ENCODE data around the gene NR4A3. TPM values are rescaled to one million over a fixed set of nuclear protein-coding genes. Genes with fewer than 3 reads are reported as not detected.

NR4A3 gene
- total and polyA plus RNA-seq, 9 of the 15 experiments (the other 6 are each of a cell fraction or from before 2014, with no cell fraction given) = 0.04 to 0.07 TPM; not detected in 7

- TF ChIP-seq CBX8 (IDR thresholded peaks at IDR 0.05; ENCODE audit: borderline replicate concordance, extremely low read depth, low read depth, low read length, poor library complexity, severe bottlenecking) = peak; percentile 93
- no peak for TF ChIP-seq TAF15 (IDR thresholded peaks at IDR 0.05; ENCODE audit: low read depth, low read length)
- TF ChIP-seq CBX2 (IDR thresholded peaks at IDR 0.05; ENCODE audit: insufficient read depth, low read length, poor library complexity, severe bottlenecking) = peak; percentile 91
- Histone ChIP-seq H3K9me1 (ENCODE audit: control insufficient read depth, insufficient read depth, low read length) (no peaks in the 10 kb centered on the region), H3K79me2 (ENCODE audit: control insufficient read depth, insufficient read depth, low read length) (no peaks in the 10 kb centered on the region), H3K4me2 (ENCODE audit: insufficient read depth, low read length) (no peak overlapping the region), H3K9ac (ENCODE audit: insufficient read depth in 1 of 2, low read depth in 2 of 2, low read length in 2 of 2) (no peak overlapping the region), H3K36me3 (ENCODE audit: control insufficient read depth, insufficient read depth, low read length) (no peaks in the 10 kb centered on the region), H3K9me3 (replicated peaks; ENCODE audit: control insufficient read depth, insufficient read depth, low read depth, low read length) (no peaks in the 10 kb centered on the region; the same call in 1 of the 2 replicates), H3K4me1 (replicated peaks in 1 of 2; ENCODE audit: control insufficient read depth in 2 of 2, insufficient read depth in 2 of 2, low read length in 2 of 2) (peaks cover 0 to 9% of the 10 kb centered on the region in 2 experiments; a peak in 1 of 5 replicates), H3K27ac (ENCODE audit: extremely low read depth, low read depth, low read length) (no peak overlapping the region), H3K27me3 (ENCODE audit: control insufficient read depth in 2 of 2, insufficient read depth in 2 of 2, low read length in 2 of 2) (peaks cover 18 to 29% of the 10 kb centered on the region in 2 experiments), H3K4me3 (no peak overlapping the region), H2AFZ (ENCODE audit: low read depth, low read length) (no peak overlapping the region), H4K20me1 (replicated peaks; ENCODE audit: control insufficient read depth, insufficient read depth, low read length) (no peaks in the 10 kb centered on the region)
- ChIA-PET CTCF (ENCODE audit: low intra/inter-chr PET ratio) (no interaction called here), POLR2A (no interaction called here)
- FAIRE-seq = no peak
- DNase-seq (ENCODE audit: extremely low read depth in 1 of 4, low spot score in 3 of 4) = no peak
- ATAC-seq = no peak
- intact Hi-C loops (cut with micrococcal nuclease) = no loop called here
- BruUV-seq (replicated peaks) = no TSS peak
- in situ Hi-C loops (cut with MboI) = no loop called here
- WGBS (ENCODE audit: insufficient coverage, low coverage, missing lambda C conversion rate) = 0% methylated on average over 3 of the region's 3 CpGs
Measured at GRCh38 chr9:99831857-99832557, 10.3 kb downstream of the NR4A3 start.

GRCh38 chr9:99832558-99832864, 10.8 kb downstream of the NR4A3 start:
- Histone ChIP-seq H3K9me3 (replicated peaks; ENCODE audit: control insufficient read depth, insufficient read depth, low read depth, low read length) (no peaks in the 10 kb centered on the region; the same call in 1 of the 2 replicates), H4K20me1 (replicated peaks; ENCODE audit: control insufficient read depth, insufficient read depth, low read length) (no peaks in the 10 kb centered on the region), H3K4me1 (replicated peaks in 1 of 2; ENCODE audit: control insufficient read depth in 2 of 2, insufficient read depth in 2 of 2, low read length in 2 of 2) (peaks cover 0 to 9% of the 10 kb centered on the region in 2 experiments; a peak in 1 of 5 replicates), H3K27me3 (ENCODE audit: control insufficient read depth in 2 of 2, insufficient read depth in 2 of 2, low read length in 2 of 2) (peaks cover 16 to 24% of the 10 kb centered on the region in 2 experiments), H2AFZ (ENCODE audit: low read depth, low read length) (no peak overlapping the region), H3K79me2 (ENCODE audit: control insufficient read depth, insufficient read depth, low read length) (no peaks in the 10 kb centered on the region), H3K9me1 (ENCODE audit: control insufficient read depth, insufficient read depth, low read length) (no peaks in the 10 kb centered on the region), H3K9ac (ENCODE audit: insufficient read depth in 1 of 2, low read depth in 2 of 2, low read length in 2 of 2) (no peak overlapping the region), H3K27ac (ENCODE audit: extremely low read depth, low read depth, low read length) (no peak overlapping the region), H3K4me3 (no peak overlapping the region), H3K4me2 (ENCODE audit: insufficient read depth, low read length) (no peak overlapping the region), H3K36me3 (ENCODE audit: control insufficient read depth, insufficient read depth, low read length) (no peaks in the 10 kb centered on the region)
- ChIA-PET POLR2A (no interaction called here), CTCF (ENCODE audit: low intra/inter-chr PET ratio) (no interaction called here)
- no peak for DNase-seq (ENCODE audit: extremely low read depth in 1 of 4, low spot score in 3 of 4)
- in situ Hi-C loops (cut with MboI) (no loop called here), intact Hi-C loops (cut with micrococcal nuclease) (no loop called here)
- TF ChIP-seq CBX2 (IDR thresholded peaks at IDR 0.05; ENCODE audit: insufficient read depth, low read length, poor library complexity, severe bottlenecking) (peak; percentile 83), FOXJ3 (CRISPR knock-in tag; IDR thresholded peaks at IDR 0.05) (no peak), CBX8 (IDR thresholded peaks at IDR 0.05; ENCODE audit: borderline replicate concordance, extremely low read depth, low read depth, low read length, poor library complexity, severe bottlenecking) (peak; percentile 46), FOXP4 (CRISPR knock-in tag; IDR thresholded peaks at IDR 0.05; ENCODE audit: borderline replicate concordance) (no peak), ARID1B (IDR thresholded peaks at IDR 0.05) (no peak), BMI1 (IDR thresholded peaks at IDR 0.05; ENCODE audit: low read length) (peak; percentile 65), CREM (IDR thresholded peaks at IDR 0.05; ENCODE audit: low read depth) (no peak), ZFP36 (IDR thresholded peaks at IDR 0.05; ENCODE audit: low read depth, low read length, partially characterized antibody) (peak; percentile 29), RBM14 (IDR thresholded peaks at IDR 0.05; ENCODE audit: borderline replicate concordance, insufficient read depth, low read depth, low read length) (no peak)
- FAIRE-seq = no peak
- BruUV-seq (replicated peaks) = no TSS peak
- 2% methylated on average over 7 of the region's 7 CpGs for WGBS (ENCODE audit: insufficient coverage, low coverage, missing lambda C conversion rate)
- no peak for ATAC-seq
